Nephron (organoid): ENCODE results near the gene CCK.

ENCODE experiments used
- H3K27ac Mint-ChIP-seq, 3 experiments: 2 replicates each; pipeline ENCODE4 v1.8.0; 2020; ENCODE audit warnings: mixed read lengths in 3 of 3, mild to moderate bottlenecking in 2 of 3, moderate library complexity in 1 of 3
- H3K27me3 Mint-ChIP-seq: 2 replicates; pipeline ENCODE4 v1.8.0; 2021; ENCODE audit warnings: low read depth, mild to moderate bottlenecking, moderate library complexity, mixed read lengths
- H3K36me3 Mint-ChIP-seq: 2 replicates; pipeline ENCODE4 v1.8.0; 2020; ENCODE audit warnings: low read depth, mixed read lengths
- H3K4me1 Mint-ChIP-seq: 2 replicates; pipeline ENCODE4 v1.8.0; 2020; ENCODE audit warnings: mixed read lengths
- H3K4me3 Mint-ChIP-seq, 3 experiments: 2 replicates each; pipeline ENCODE4 v1.8.0; 2020; ENCODE audit warnings: mild to moderate bottlenecking in 3 of 3, mixed read lengths in 3 of 3, moderate library complexity in 2 of 3
- H3K9me3 Mint-ChIP-seq: 2 replicates; pipeline ENCODE4 v1.8.0; 2020; ENCODE audit warnings: mixed read lengths
- CTCF ChIP-seq, 3 experiments: fragments of 200-600 bp; sonication (generic); IDR thresholded peaks; one replicate each; pipeline ENCODE4 v1.5.0; 2021; ENCODE audit warnings: antibody characterized with exemption in 3 of 3; ENCODE audit not compliant: unreplicated experiment in 3 of 3

CCK gene

GRCh38 chr3:42228796-42229195 is 37.2 kb downstream of the CCK start:
- no peaks in the 10 kb centered on the region for H3K9me3 Mint-ChIP-seq
- no peaks in the 10 kb centered on the region for H3K27me3 Mint-ChIP-seq
- peaks cover 5% of the 10 kb centered on the region for H3K4me1 Mint-ChIP-seq
- H3K4me3 Mint-ChIP-seq: no peak overlapping the region
- no peak for TF ChIP-seq CTCF (IDR thresholded peaks at IDR 0.05; ENCODE audit: unreplicated experiment in 3 of 3)
- H3K36me3 Mint-ChIP-seq: peaks cover 17% of the 10 kb centered on the region
- H3K27ac Mint-ChIP-seq: no peak overlapping the region

DNA sequence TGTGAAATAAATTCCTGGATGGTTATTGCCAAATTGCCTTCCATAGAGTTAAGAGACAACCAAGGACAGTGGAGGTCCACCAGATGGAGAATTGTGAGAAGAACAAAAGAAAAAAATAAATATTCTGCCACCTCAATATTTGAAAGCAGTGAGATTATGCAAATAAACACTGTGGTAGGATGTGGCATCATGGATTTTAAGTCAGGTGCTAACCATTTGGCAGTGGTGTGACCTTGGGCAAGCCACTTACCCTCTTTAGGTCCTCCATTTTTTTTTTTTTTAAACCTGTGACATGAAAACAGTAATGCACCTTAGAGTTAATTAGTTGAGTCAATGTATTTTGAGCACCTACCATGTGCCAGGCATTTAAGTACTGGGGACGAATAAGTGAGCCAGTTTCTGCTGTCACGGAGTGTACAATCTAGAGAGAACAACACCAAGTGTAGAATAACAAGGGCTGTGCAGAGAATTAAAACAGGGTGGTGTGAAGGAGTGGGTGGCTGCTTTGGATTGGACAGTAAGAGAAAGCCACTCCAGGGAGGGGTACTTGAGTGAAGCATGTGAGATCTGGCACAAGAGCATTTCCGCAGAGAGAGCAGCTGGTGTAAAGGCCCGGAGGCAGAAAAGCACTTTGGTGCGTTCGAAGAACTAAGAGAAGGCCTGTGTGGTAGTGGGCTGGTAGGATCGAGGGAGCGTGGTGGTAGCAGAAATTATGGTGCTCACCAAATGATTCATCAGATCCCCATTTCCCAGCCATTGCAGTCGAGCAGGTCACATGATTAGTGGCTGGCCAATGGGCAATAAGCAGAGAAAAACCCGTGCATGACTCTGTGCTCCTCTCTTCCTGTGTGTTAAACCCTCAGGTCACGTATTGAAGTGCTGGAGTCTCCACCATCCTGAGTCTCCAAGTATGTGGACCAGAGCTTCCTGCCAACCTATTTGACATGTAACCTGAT is 39.2 kb downstream of the CCK start:
- no peak overlapping the region for H3K4me3 Mint-ChIP-seq
- no peaks in the 10 kb centered on the region for H3K9me3 Mint-ChIP-seq
- H3K27ac Mint-ChIP-seq: no peak overlapping the region
- peaks cover 28% of the 10 kb centered on the region for H3K36me3 Mint-ChIP-seq
- peaks cover 5% of the 10 kb centered on the region for H3K4me1 Mint-ChIP-seq
- no peak for TF ChIP-seq CTCF (IDR thresholded peaks at IDR 0.05; ENCODE audit: unreplicated experiment in 3 of 3)
- H3K27me3 Mint-ChIP-seq: no peaks in the 10 kb centered on the region

GRCh38 chr3:42225486-42226363 is 40.3 kb downstream of the CCK start:
- no peak for TF ChIP-seq CTCF (IDR thresholded peaks at IDR 0.05; ENCODE audit: unreplicated experiment in 3 of 3)
- peak overlapping the region in 1 of 3 experiments; percentile 25 for H3K27ac Mint-ChIP-seq
- H3K4me1 Mint-ChIP-seq: peaks cover 5% of the 10 kb centered on the region
- H3K9me3 Mint-ChIP-seq: no peaks in the 10 kb centered on the region
- no peak overlapping the region for H3K4me3 Mint-ChIP-seq
- peaks cover 28% of the 10 kb centered on the region for H3K36me3 Mint-ChIP-seq
- no peaks in the 10 kb centered on the region for H3K27me3 Mint-ChIP-seq

DNA sequence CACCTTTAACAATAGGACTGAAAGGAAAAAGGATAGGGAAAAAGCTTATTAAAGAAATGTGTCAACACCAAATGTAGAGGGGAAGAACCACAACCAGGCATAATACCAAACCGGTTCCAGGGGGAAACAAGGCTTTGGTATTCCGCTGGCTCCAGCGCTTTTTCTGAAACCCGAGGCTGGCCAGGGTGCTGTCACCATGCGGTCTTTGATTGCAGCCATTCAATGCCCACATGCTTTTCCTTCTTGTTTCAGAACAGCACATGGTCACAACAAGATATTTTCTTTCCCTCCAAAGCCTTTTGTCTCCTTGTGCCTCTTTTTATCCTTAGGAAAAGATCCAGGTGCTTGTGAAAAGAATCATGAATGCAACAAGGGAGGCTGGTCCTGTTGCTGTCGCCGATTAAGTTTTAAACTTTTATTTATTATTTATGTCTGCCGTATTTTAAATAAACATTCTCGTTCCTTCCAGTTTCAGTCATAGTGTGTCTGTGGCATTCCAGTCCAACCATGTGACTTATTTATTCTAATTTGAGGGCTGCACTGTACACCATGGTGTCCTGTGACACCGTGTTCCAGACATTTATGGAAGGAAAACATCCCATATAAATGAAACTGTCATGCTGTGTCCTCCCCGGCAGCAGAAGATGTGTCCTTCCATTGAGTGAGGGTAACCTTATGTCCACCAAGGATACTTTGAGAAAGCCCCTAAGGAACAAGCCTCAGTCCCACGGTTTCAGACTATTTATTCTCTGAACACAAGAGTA is 41.1 kb downstream of the CCK start:
- H3K9me3 Mint-ChIP-seq: no peaks in the 10 kb centered on the region
- peaks cover 5% of the 10 kb centered on the region for H3K4me1 Mint-ChIP-seq
- peak overlapping the region in 1 of 3 experiments; percentile 25 for H3K27ac Mint-ChIP-seq
- no peak for TF ChIP-seq CTCF (IDR thresholded peaks at IDR 0.05; ENCODE audit: unreplicated experiment in 3 of 3)
- peaks cover 33% of the 10 kb centered on the region for H3K36me3 Mint-ChIP-seq
- H3K27me3 Mint-ChIP-seq: no peaks in the 10 kb centered on the region
- no peak overlapping the region for H3K4me3 Mint-ChIP-seq

DNA sequence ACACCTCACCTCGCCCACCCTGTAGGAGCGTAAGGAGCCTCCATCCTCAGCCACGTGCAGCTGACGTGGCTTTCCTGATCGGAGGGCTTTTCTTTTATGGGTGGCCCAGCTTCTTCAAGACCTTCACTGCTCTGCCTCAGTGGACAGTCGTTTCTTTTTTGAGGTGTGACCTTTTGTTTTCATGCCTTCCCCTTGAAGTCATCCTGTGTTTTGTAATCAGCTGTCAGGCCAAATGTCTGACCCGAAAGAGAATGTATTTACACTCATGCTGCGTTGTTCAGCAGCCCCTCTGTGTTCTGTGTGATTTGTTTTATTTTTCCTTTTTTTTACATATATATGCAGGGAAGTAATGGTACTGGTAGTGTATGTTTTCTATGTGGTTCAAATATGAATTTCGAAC is 41.8 kb downstream of the CCK start:
- peaks cover 35% of the 10 kb centered on the region for H3K36me3 Mint-ChIP-seq
- H3K27ac Mint-ChIP-seq: no peak overlapping the region
- H3K4me1 Mint-ChIP-seq: peaks cover 5% of the 10 kb centered on the region
- no peaks in the 10 kb centered on the region for H3K9me3 Mint-ChIP-seq
- no peaks in the 10 kb centered on the region for H3K27me3 Mint-ChIP-seq
- no peak overlapping the region for H3K4me3 Mint-ChIP-seq
- TF ChIP-seq CTCF (IDR thresholded peaks at IDR 0.05; ENCODE audit: unreplicated experiment in 3 of 3): no peak
